ENCODE data around the gene GABRG3.

GABRG3 gene

DNA sequence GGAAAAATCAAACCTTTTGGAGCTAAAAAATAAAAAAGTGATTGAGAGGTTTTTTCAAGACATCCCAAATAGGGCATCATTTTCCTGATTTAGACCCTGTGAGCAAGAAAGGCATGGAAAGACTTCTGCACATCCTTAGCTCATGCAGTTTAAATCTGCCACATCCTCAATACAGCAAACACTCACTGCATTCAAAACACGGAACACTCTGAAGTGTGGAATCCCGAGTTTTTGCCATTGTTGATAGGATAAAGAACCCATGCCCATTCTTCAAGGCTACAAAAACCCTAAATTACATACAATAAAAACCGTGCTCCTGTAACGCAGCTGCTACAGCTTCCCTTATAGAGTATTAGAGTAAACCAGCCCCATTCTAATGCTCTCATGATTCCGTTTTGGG is 346.8 kb downstream of the GABRG3 start:
- H3K27me3 ChIP-seq (ENCODE audit: insufficient read depth, low read depth), result no peaks in the 10 kb centered on the region
- no peak overlapping the region for H3K9ac ChIP-seq
- no peaks in the 10 kb centered on the region for H3K79me2 ChIP-seq (ENCODE audit: insufficient read depth, low read depth)
- no peaks in the 10 kb centered on the region for H4K20me1 ChIP-seq (ENCODE audit: insufficient read depth)
- no peak overlapping the region for H2AFZ ChIP-seq (ENCODE audit: low read depth)
- no peak for TF ChIP-seq CTCF (conservative IDR thresholded peaks at IDR 0.05; ENCODE audit: low read depth, low read length)
- H3K4me2 ChIP-seq, result no peak overlapping the region
- H3K4me1 ChIP-seq (ENCODE audit: low read depth, poor library complexity, severe bottlenecking), result no peaks in the 10 kb centered on the region
- no peaks in the 10 kb centered on the region for H3K36me3 ChIP-seq (ENCODE audit: insufficient read depth)
- H3K4me3 ChIP-seq (IDR thresholded peaks at IDR 0.05; ENCODE audit: insufficient read depth, low read depth, low read length), result no peak overlapping the region
- no peak overlapping the region for H3K27ac ChIP-seq

DNA sequence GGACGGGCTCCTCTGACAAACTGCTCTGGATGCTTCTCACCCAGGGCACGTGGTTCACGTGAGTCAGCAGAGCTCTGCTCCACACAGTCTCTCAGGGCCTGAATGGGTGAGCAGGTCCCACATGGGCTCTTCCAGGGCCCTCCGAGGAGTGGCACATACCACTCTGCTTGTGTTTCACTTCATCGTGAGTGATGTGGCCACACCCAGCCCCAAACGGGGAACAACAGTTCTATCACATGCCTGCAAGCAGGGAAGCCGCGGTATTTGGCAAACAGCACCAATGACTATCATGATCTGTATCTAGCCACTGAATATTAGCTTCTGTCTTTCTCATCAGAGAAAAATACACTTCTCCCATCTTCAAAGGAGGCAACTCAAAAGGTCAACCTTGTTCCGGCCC is 352.8 kb downstream of the GABRG3 start:
- Histone ChIP-seq H3K4me1 (ENCODE audit: low read depth, poor library complexity, severe bottlenecking) (no peaks in the 10 kb centered on the region), H2AFZ (ENCODE audit: low read depth) (no peak overlapping the region), H3K4me3 (IDR thresholded peaks at IDR 0.05; ENCODE audit: insufficient read depth, low read depth, low read length) (no peak overlapping the region), H3K79me2 (ENCODE audit: insufficient read depth, low read depth) (no peaks in the 10 kb centered on the region), H3K27ac (no peak overlapping the region), H4K20me1 (ENCODE audit: insufficient read depth) (no peaks in the 10 kb centered on the region), H3K27me3 (ENCODE audit: insufficient read depth, low read depth) (no peaks in the 10 kb centered on the region), H3K9ac (no peak overlapping the region), H3K4me2 (no peak overlapping the region), H3K36me3 (ENCODE audit: insufficient read depth) (no peaks in the 10 kb centered on the region)
- TF ChIP-seq CTCF (conservative IDR thresholded peaks at IDR 0.05; ENCODE audit: low read depth, low read length), result no peak

DNA sequence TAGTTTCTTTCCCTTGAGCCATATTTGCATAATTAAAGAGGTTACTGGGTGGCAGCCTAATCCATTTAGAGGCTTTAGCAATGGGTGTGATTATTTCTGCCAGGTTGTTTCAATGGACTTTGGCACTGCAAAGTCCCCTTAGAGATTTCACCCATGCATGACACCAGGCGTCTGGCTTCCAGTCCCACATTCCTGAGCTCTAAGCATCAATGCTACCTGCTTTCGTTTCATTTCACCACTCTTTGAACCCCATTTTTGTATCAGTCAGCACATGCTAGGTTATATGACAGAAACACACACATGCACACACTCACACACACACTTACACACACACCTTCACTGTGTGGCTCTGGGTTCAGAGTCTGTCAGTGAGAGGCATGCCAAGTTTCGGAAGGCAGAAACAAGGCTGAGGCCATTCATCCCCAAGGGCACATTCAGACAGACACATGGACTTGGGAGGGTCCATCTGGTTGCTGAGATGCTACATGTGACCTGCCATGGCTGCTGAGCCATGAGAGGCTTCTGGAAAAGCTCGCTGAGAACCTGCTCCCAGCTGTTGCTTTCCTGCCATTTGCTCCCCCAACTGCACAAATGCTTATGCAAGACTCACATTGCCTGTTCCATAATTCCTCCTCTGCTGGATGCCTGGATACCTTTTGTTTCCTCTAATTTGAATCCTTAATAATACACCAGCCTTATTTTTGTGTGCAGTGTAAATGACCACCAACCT is 354.1 kb downstream of the GABRG3 start:
- H3K27ac ChIP-seq, result no peak overlapping the region
- H3K4me3 ChIP-seq (IDR thresholded peaks at IDR 0.05; ENCODE audit: insufficient read depth, low read depth, low read length), result no peak overlapping the region
- no peak overlapping the region for H3K9ac ChIP-seq
- no peak overlapping the region for H2AFZ ChIP-seq (ENCODE audit: low read depth)
- H3K79me2 ChIP-seq (ENCODE audit: insufficient read depth, low read depth), result no peaks in the 10 kb centered on the region
- no peaks in the 10 kb centered on the region for H4K20me1 ChIP-seq (ENCODE audit: insufficient read depth)
- H3K4me1 ChIP-seq (ENCODE audit: low read depth, poor library complexity, severe bottlenecking), result no peaks in the 10 kb centered on the region
- no peak overlapping the region for H3K4me2 ChIP-seq
- no peak for TF ChIP-seq CTCF (conservative IDR thresholded peaks at IDR 0.05; ENCODE audit: low read depth, low read length)
- no peaks in the 10 kb centered on the region for H3K36me3 ChIP-seq (ENCODE audit: insufficient read depth)
- no peaks in the 10 kb centered on the region for H3K27me3 ChIP-seq (ENCODE audit: insufficient read depth, low read depth)

DNA sequence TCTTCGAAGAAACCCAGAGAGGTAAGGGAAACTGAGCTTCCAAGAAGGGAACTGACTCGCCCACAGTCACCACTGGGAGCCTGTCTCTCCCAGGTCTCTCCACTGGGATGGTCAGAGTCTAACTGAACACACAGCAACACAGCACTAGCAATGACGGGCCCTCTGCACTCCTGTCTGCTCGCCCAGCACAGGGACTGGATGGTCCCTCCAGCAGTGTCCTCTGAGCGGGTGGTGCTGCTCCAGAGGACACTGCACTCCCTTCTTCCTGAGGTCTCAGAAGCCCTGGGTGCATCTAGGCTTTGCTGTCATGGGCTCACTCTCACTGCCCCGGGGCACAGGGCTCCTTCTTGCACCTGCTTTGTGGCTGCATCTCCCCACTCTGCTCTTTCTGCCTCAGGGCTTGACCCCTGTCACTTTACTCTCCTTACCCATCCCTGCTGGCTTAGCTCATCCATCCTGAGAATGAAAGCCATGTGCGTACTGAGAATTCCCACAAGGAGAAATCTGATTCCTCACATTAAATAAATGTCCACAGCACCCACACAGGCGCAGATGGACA is 356.6 kb downstream of the GABRG3 start:
- H3K27ac ChIP-seq, result no peak overlapping the region
- no peak for TF ChIP-seq CTCF (conservative IDR thresholded peaks at IDR 0.05; ENCODE audit: low read depth, low read length)
- H3K79me2 ChIP-seq (ENCODE audit: insufficient read depth, low read depth), result no peaks in the 10 kb centered on the region
- H3K4me1 ChIP-seq (ENCODE audit: low read depth, poor library complexity, severe bottlenecking), result no peaks in the 10 kb centered on the region
- H3K4me3 ChIP-seq (IDR thresholded peaks at IDR 0.05; ENCODE audit: insufficient read depth, low read depth, low read length), result no peak overlapping the region
- H3K27me3 ChIP-seq (ENCODE audit: insufficient read depth, low read depth), result no peaks in the 10 kb centered on the region
- no peak overlapping the region for H3K4me2 ChIP-seq
- no peaks in the 10 kb centered on the region for H3K36me3 ChIP-seq (ENCODE audit: insufficient read depth)
- H3K9ac ChIP-seq, result no peak overlapping the region
- H2AFZ ChIP-seq (ENCODE audit: low read depth), result no peak overlapping the region
- H4K20me1 ChIP-seq (ENCODE audit: insufficient read depth), result no peaks in the 10 kb centered on the region

All from KMS-11 (cell line).